H9 (cell line): Measurements from ENCODE around the gene SLC35E4. TPM values are rescaled to one million over a fixed set of nuclear protein-coding genes. Genes with fewer than 3 reads are reported as not detected.

Experiments used
- DNase-seq: peaks from one replicate; pipeline ENCODE4 v3.0.0-alpha.2; 2017
- H2AFZ ChIP-seq: one replicate; pipeline ENCODE4 v1.6.1; 2013; ENCODE audit warnings: mild to moderate bottlenecking, low read length, control low read depth, moderate library complexity
- H2AK5ac ChIP-seq: 2 replicates; pipeline ENCODE4 v1.6.1; 2013; ENCODE audit warnings: low read length, control low read depth, mixed read lengths; ENCODE audit not compliant: insufficient read length
- H2BK120ac ChIP-seq: one replicate; pipeline ENCODE4 v1.6.1; 2013; ENCODE audit warnings: low read depth, mild to moderate bottlenecking, low read length, control low read depth, inconsistent platforms; ENCODE audit not compliant: poor library complexity, severe bottlenecking
- H2BK12ac ChIP-seq: 2 replicates; pipeline ENCODE4 v1.6.1; 2013; ENCODE audit warnings: low read length, control low read depth, mixed read lengths, low read depth; ENCODE audit not compliant: insufficient read length
- H2BK15ac ChIP-seq: 2 replicates; pipeline ENCODE4 v1.6.1; 2013; ENCODE audit warnings: low read depth, low read length, control low read depth
- H2BK20ac ChIP-seq: one replicate; pipeline ENCODE4 v1.6.1; 2013; ENCODE audit warnings: low read depth, mild to moderate bottlenecking, low read length, control low read depth, inconsistent platforms; ENCODE audit not compliant: poor library complexity, severe bottlenecking
- H2BK5ac ChIP-seq: 2 replicates; pipeline ENCODE4 v1.6.1; 2013; ENCODE audit warnings: low read length, control low read depth, mixed read lengths; ENCODE audit not compliant: insufficient read length
- H3K14ac ChIP-seq: 2 replicates; pipeline ENCODE4 v1.6.1; 2013; ENCODE audit warnings: low read length, control low read depth; ENCODE audit not compliant: insufficient read depth
- H3K18ac ChIP-seq: 2 replicates; pipeline ENCODE4 v1.6.1; 2013; ENCODE audit warnings: low read depth, mild to moderate bottlenecking, mixed read lengths, low read length, control low read depth; ENCODE audit not compliant: insufficient read length
- H3K23ac ChIP-seq: 2 replicates; pipeline ENCODE4 v1.6.1; 2013; ENCODE audit warnings: low read length, control low read depth, mixed read lengths, low read depth; ENCODE audit not compliant: insufficient read length
- H3K23me2 ChIP-seq: 2 replicates; pipeline ENCODE4 v1.6.1; 2013; ENCODE audit warnings: low read depth, mild to moderate bottlenecking, mixed read lengths, low read length, control low read depth; ENCODE audit not compliant: insufficient read length, poor library complexity, severe bottlenecking
- H3K27ac ChIP-seq: 2 replicates; pipeline ENCODE4 v1.5.1; 2013; ENCODE audit warnings: low read length, control low read depth, mixed read lengths, low read depth; ENCODE audit not compliant: insufficient read length
- H3K27me3 ChIP-seq: 2 replicates; pipeline ENCODE4 v1.6.1; 2013; ENCODE audit warnings: low read length, control low read depth, inconsistent platforms; ENCODE audit not compliant: insufficient read depth
- H3K4ac ChIP-seq: 2 replicates; pipeline ENCODE4 v1.6.1; 2013; ENCODE audit warnings: low read depth, mild to moderate bottlenecking, control low read depth, inconsistent platforms, low read length, moderate library complexity
- H3K4me1 ChIP-seq: 2 replicates; pipeline ENCODE4 v1.6.1; 2013; ENCODE audit warnings: low read length, control low read depth, inconsistent platforms; ENCODE audit not compliant: insufficient read depth
- H3K4me2 ChIP-seq: 2 replicates; pipeline ENCODE4 v1.6.1; 2013; ENCODE audit warnings: low read length, control low read depth, mixed read lengths; ENCODE audit not compliant: insufficient read length, insufficient read depth
- H3K56ac ChIP-seq: 2 replicates; pipeline ENCODE4 v1.6.1; 2013; ENCODE audit warnings: low read depth, mild to moderate bottlenecking, mixed read lengths, low read length, control low read depth; ENCODE audit not compliant: insufficient read length
- H3K79me1 ChIP-seq: 2 replicates; pipeline ENCODE4 v1.6.1; 2013; ENCODE audit warnings: low read depth, mild to moderate bottlenecking, moderate library complexity, low read length, control low read depth, inconsistent platforms; ENCODE audit not compliant: insufficient read depth, poor library complexity, severe bottlenecking
- H3K79me2 ChIP-seq: 2 replicates; pipeline ENCODE4 v1.6.1; 2013; ENCODE audit warnings: low read length, control low read depth, inconsistent platforms; ENCODE audit not compliant: insufficient read depth
- H3K9ac ChIP-seq: 2 replicates; pipeline ENCODE4 v1.6.1; 2013; ENCODE audit warnings: low read length, control low read depth, mixed read lengths; ENCODE audit not compliant: insufficient read length; ENCODE audit errors: extremely low read depth
- H3K9me3 ChIP-seq: one replicate; pipeline ENCODE4 v1.6.1; 2013; ENCODE audit warnings: low read depth, low read length, inconsistent platforms; ENCODE audit not compliant: control insufficient read depth
- H3T11ph ChIP-seq: one replicate; pipeline ENCODE4 v1.6.1; 2013; ENCODE audit warnings: mild to moderate bottlenecking, low read length, control low read depth, inconsistent platforms
- H4K20me1 ChIP-seq: one replicate; pipeline ENCODE4 v1.6.1; 2013; ENCODE audit not compliant: control insufficient read depth, insufficient read length, insufficient read depth
- H4K5ac ChIP-seq: 2 replicates; pipeline ENCODE4 v1.6.1; 2013; ENCODE audit warnings: low read depth, mild to moderate bottlenecking, mixed read lengths, low read length, control low read depth; ENCODE audit not compliant: insufficient read length
- H4K8ac ChIP-seq: replicated peaks from 2 replicates; pipeline ENCODE4 v1.6.1; 2013; ENCODE audit warnings: low read length, control low read depth, mixed read lengths, low read depth; ENCODE audit not compliant: insufficient read length
- H4K91ac ChIP-seq: 2 replicates; pipeline ENCODE4 v1.6.1; 2013; ENCODE audit warnings: low read depth, mild to moderate bottlenecking, moderate library complexity, mixed read lengths, low read length, control low read depth; ENCODE audit not compliant: insufficient read length
- H3K27ac Mint-ChIP-seq, 3 experiments: 2 replicates in 2 of 3; 3 replicates in 1 of 3; pipeline ENCODE4 v1.8.0; 2020 to 2021; ENCODE audit warnings: mixed read lengths in 3 of 3, mild to moderate bottlenecking in 1 of 3, moderate library complexity in 1 of 3
- H3K27me3 Mint-ChIP-seq: 2 replicates; pipeline ENCODE4 v1.8.0; 2021; ENCODE audit warnings: low read depth, mild to moderate bottlenecking, moderate library complexity, mixed read lengths
- H3K36me3 Mint-ChIP-seq, 3 experiments: 2 replicates in 2 of 3; 3 replicates in 1 of 3; pipeline ENCODE4 v1.8.0; 2020 to 2021; ENCODE audit warnings: low read depth in 3 of 3, mixed read lengths in 3 of 3; ENCODE audit not compliant: insufficient read depth in 1 of 3
- H3K4me1 Mint-ChIP-seq, 2 experiments: 2 replicates each; pipeline ENCODE4 v1.8.0; 2020; ENCODE audit warnings: mixed read lengths in 2 of 2
- H3K4me3 Mint-ChIP-seq, 2 experiments: 2 replicates in 1 of 2; 3 replicates in 1 of 2; pipeline ENCODE4 v1.8.0; 2020 to 2021; ENCODE audit warnings: mild to moderate bottlenecking in 2 of 2, mixed read lengths in 2 of 2, moderate library complexity in 1 of 2
- H3K9me3 Mint-ChIP-seq, 2 experiments: 2 replicates in 1 of 2; 3 replicates in 1 of 2; pipeline ENCODE4 v1.8.0; 2020; ENCODE audit warnings: mild to moderate bottlenecking in 2 of 2, mixed read lengths in 2 of 2, moderate library complexity in 1 of 2
- CTCF ChIP-seq: fragments of 200-600 bp; sonication (generic); conservative IDR thresholded peaks from 3 replicates; pipeline ENCODE4 v1.8.0; 2021; ENCODE audit warnings: antibody characterized with exemption, mild to moderate bottlenecking
- WGBS: extraction: QIAGEN DNeasy Blood & Tissue Kit; methylation state at CpG from one replicate; pipeline ENCODE4 v1.1.7; 2013; ENCODE audit warnings: missing lambda C conversion rate, low lambda C conversion rate, mixed read lengths; ENCODE audit not compliant: insufficient read length; ENCODE audit errors: extremely low coverage; 5-methylcytosine and 5-hydroxymethylcytosine counted together
- total RNA-seq: library from RNA; stranded (reverse); gene quantifications from 2 replicates; pipeline ENCODE4 v1.2.1, GENCODE V29; 2021

Gene SLC35E4
- total RNA-seq, 1 experiment from 2014 or later = 3.7 TPM

- no peak overlapping the region for H3T11ph ChIP-seq
- no peaks in the 10 kb centered on the region for H3K79me2 ChIP-seq
- H3K27ac ChIP-seq = peak overlapping the region; percentile 49
- peak; percentile 90 for TF ChIP-seq CTCF
- no CpG with 5 or more reads among the region's 9 CpGs for WGBS
- H4K5ac ChIP-seq = no peak overlapping the region
- no peaks in the 10 kb centered on the region for H4K20me1 ChIP-seq
- H3K4ac ChIP-seq = no peak overlapping the region
- H3K9me3 ChIP-seq = no peaks in the 10 kb centered on the region
- no peak overlapping the region for H2BK12ac ChIP-seq
- no peak overlapping the region for H4K91ac ChIP-seq
- H2BK5ac ChIP-seq = no peak overlapping the region
- H3K79me1 ChIP-seq = peaks cover 4% of the 10 kb centered on the region
- Mint-ChIP-seq H3K27me3 (no peaks in the 10 kb centered on the region), H3K4me1 (peaks cover 40 to 49% of the 10 kb centered on the region in 2 experiments), H3K27ac (peak overlapping the region; percentile 98 to 100 (median 99); a peak in 6 of 7 replicates), H3K4me3 (peak overlapping the region; percentile 77 to 85), H3K36me3 (peaks cover 5 to 13% (median 12%) of the 10 kb centered on the region in 3 experiments; a peak in 5 of 7 replicates), H3K9me3 (peaks cover 0 to 3% of the 10 kb centered on the region in 2 experiments; a peak in 2 of 5 replicates)
- H3K9ac ChIP-seq = no peak overlapping the region
- H3K23ac ChIP-seq = no peak overlapping the region
- no peak overlapping the region for H3K14ac ChIP-seq
- no peak overlapping the region for H3K18ac ChIP-seq
- peaks cover 6% of the 10 kb centered on the region for H3K23me2 ChIP-seq
- no peak overlapping the region for H2BK20ac ChIP-seq
- H2BK15ac ChIP-seq = no peak overlapping the region
- 0 out of 2 replicates have a peak, but pooled peaks cover 6% of the 10 kb centered on the region for H3K4me1 ChIP-seq
- H3K27me3 ChIP-seq = no peaks in the 10 kb centered on the region
- H2AK5ac ChIP-seq = no peak overlapping the region
- no peak overlapping the region for H4K8ac ChIP-seq
- H2AFZ ChIP-seq = no peak overlapping the region
- H3K4me2 ChIP-seq = peak overlapping the region; percentile 25
- DNase-seq = peak; percentile 60
- H3K56ac ChIP-seq = no peak overlapping the region
- no peak overlapping the region for H2BK120ac ChIP-seq
These were observed 30.0 kb upstream of the SLC35E4 start for GRCh38 chr22:30605449-30606110.
